ENCODE measurements around the gene SSTR3. TPM values are rescaled to one million over a fixed set of nuclear protein-coding genes. Genes with fewer than 3 reads are reported as not detected.

Gene SSTR3
- total and polyA plus RNA-seq, 10 of the 15 experiments (the other 5 are each of a cell fraction or from before 2014, with no cell fraction given), result 0.03 to 4.5 (median 2.4) TPM

GRCh38 chr22:37160027-37160426, 52.2 kb downstream of the SSTR3 start (continued):
- TF ChIP-seq PKNOX1 (IDR thresholded peaks at IDR 0.05) (no peak), CREB1 (IDR thresholded peaks at IDR 0.05; ENCODE audit: low read depth) (no peak), ASH2L (IDR thresholded peaks at IDR 0.05; ENCODE audit: borderline replicate concordance, low read depth) (no peak), IRF4 (IDR thresholded peaks at IDR 0.05; ENCODE audit: low read depth, low read length) (no peak), ZZZ3 (IDR thresholded peaks at IDR 0.05; ENCODE audit: control insufficient read depth, insufficient read length, low read depth) (no peak), KLF5 (IDR thresholded peaks at IDR 0.05; ENCODE audit: partially characterized antibody) (no peak), BCL11A (IDR thresholded peaks at IDR 0.05; ENCODE audit: low read depth, low read length) (no peak), TCF12 (IDR thresholded peaks at IDR 0.05; ENCODE audit: low read depth, low read length) (no peak), PML (IDR thresholded peaks at IDR 0.05; ENCODE audit: low read length) (no peak)

- no peaks in the 10 kb centered on the region for H3K79me2 ChIP-seq (ENCODE audit: control insufficient read depth, insufficient read depth, low read length)
- no peaks in the 10 kb centered on the region for H4K20me1 ChIP-seq (ENCODE audit: control insufficient read depth, insufficient read depth)
- SMC1A ChIA-PET (ENCODE audit: uncharacterized antibody, unreplicated experiment), result no interaction called here
- H3K4me3 ChIP-seq, result no peak overlapping the region
- RAD21 ChIA-PET (ENCODE audit: unreplicated experiment), result no interaction called here
- WGBS (ENCODE audit: insufficient coverage, insufficient replicate concordance, low lambda C conversion rate, missing lambda C conversion rate), result 45% methylated on average over 5 of the region's 5 CpGs
- no peaks in the 10 kb centered on the region for H3K27me3 ChIP-seq (replicated peaks in 1 of 2; ENCODE audit: control insufficient read depth in 2 of 2, insufficient read depth in 2 of 2, low read length in 1 of 2)
- H2AFZ ChIP-seq (ENCODE audit: control insufficient read depth, low read depth, low read length), result no peak overlapping the region
- H3K36me3 ChIP-seq (ENCODE audit: control insufficient read depth in 2 of 2, insufficient read depth in 2 of 2, low read length in 1 of 2), result no peaks in the 10 kb centered on the region
- no peak overlapping the region for H3K4me2 ChIP-seq (ENCODE audit: control insufficient read depth, insufficient read depth)
- BruUV-seq (replicated peaks), result no TSS peak
- TF ChIP-seq RFX5 (IDR thresholded peaks at IDR 0.05; ENCODE audit: low read depth, low read length), result no peak
- TF ChIP-seq PAX8 (IDR thresholded peaks at IDR 0.05), result no peak
- no peak for TF ChIP-seq RBBP5 (conservative IDR thresholded peaks at IDR 0.05)
- POLR2A ChIA-PET, result no interaction called here
- CTCF ChIA-PET, result no interaction called here
- H3K9me3 ChIP-seq (replicated peaks; ENCODE audit: control insufficient read depth, insufficient read depth, low read length), result peaks cover 5% of the 10 kb centered on the region; the same call in 2 of the 3 replicates
- in situ Hi-C loops (cut with MboI), result no loop called here
- ATAC-seq, result no peak
- no peak for FAIRE-seq
- no peak overlapping the region for H3K27ac ChIP-seq (ENCODE audit: control insufficient read depth, insufficient read depth)
- H3K4me1 ChIP-seq (ENCODE audit: control insufficient read depth, insufficient read depth, low read length), result peaks cover 60% of the 10 kb centered on the region
- H3K9ac ChIP-seq (ENCODE audit: control insufficient read depth, insufficient read depth, low read length), result no peak overlapping the region
- no peak for DNase-seq (ENCODE audit: low read depth, low spot score)
- intact Hi-C loops (cut with micrococcal nuclease; ENCODE audit: unreplicated experiment), result no loop called here
These were observed 53.4 kb downstream of the SSTR3 start for GRCh38 chr22:37158963-37159290.

Data from GM12878 (cell line).